Cerebellar cortex (tissue), 1 donor: ENCODE measurements around the gene ELAVL4.

Experiments
- DNase-seq: peaks from one replicate; pipeline ENCODE4 v3.0.0-alpha.2; 2015; ENCODE audit warnings: low spot score

ELAVL4 gene

DNA sequence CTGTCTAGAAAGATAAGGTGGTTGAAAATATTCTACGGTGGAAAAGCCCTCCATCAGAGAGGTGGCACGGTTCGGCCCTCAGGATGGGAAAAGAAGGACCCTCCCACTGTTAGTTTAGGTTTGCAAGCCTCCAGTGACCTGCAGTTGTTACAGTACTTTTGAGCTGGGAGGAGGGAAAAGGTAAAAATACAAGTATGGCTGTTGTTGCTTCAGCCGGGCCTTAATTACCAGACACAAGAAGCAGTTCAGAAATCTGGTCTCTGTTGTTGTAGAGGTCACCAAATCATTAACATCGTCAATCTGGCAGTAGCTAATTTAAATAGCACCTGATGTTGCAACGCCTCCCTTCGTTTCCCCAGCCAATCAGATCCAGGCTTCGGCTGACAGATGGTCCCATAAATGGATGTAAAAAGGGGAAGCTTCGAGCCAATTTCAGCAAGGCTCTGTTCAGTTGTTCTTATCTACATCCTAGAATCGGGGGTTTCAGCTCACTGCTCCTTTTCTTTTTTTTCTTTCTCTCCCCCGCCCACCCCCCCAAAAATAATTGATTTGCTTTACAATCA, at the start of gene ELAVL4:
Gene ELAVL4, plus strand, starts transcription at position 424 of the 563 bp plus-strand sequence. CDS start 270 bp downstream, outside the sequence.
- DNase-seq: peak; percentile 88

- DNase-seq: no peak
Measured at GRCh38 chr1:50060279-50060678, 48.4 kb upstream of the ELAVL4 start.

DNA sequence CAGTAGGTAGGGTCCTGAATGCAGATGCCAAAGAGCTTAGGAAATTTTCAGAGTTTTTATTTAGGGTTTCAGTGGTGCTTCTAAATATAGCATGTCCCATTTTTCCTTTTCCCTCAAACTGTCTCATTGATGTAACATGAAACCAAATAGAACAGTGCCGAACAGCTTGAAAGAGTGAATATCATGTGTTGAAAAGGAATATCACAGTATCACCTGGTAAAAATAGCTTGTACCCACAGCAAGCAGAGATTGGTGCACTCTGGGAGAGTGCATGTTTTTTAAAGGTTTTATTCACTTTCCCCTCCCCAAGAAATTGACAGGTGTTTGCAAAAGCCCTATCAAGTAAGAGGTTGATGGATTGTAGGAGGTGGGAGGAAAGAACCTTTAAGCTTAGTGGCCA, 41.9 kb upstream of the ELAVL4 start:
- DNase-seq: no peak

- no peak for DNase-seq
Measured at GRCh38 chr1:50074931-50075330, 33.8 kb upstream of the ELAVL4 start.

DNA sequence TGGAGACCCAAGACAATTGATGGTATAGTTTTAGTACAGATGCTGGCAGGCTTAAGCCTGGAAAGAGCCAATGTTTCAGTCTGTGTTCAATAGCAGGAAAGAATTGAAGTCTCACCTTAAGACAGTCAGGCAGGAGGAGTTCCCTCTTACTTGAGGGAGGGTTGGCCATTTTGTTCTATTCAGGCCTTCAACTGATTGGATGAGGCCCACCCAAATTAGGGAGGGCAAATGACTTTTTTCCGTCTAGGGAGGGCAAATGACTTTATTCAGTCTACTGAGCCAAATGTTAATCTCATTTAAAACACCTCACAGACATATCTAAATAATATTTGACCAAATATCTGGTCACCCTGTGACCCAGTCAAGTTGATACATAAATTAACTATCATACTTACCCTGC, 31.4 kb upstream of the ELAVL4 start:
- no peak for DNase-seq

DNA sequence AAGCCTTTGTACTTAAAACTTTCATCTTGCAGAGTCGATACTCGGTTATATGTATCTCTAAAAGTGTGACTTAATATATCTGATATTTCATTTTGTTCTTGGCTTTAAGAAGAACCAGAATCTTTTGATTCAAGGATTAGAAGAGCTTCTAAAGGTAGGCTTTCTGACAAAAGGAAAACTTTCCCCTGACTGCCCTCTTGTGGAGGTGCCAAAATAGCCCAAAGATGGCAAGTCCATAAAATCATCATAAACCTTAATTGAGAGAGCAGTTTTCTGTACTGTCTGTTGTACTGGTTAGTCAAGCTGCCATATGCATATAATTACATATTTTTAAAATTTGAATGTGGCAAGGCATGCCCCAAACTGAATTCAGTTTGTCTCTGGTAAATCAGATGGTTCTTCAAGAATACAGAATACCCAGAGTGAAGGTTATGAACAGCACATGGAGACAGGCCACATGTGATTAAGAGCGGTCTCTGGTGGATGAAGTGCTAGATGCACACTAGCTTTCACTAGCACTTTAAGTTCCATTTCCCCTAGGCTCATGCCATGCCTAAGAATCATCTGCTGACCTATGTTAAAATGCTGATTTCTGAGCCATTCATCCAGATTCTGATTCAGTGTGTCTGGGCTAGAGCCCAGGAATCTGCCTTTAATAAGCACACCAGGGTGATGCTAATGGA, 27.7 kb upstream of the ELAVL4 start:
- peak; percentile 9 for DNase-seq

DNA sequence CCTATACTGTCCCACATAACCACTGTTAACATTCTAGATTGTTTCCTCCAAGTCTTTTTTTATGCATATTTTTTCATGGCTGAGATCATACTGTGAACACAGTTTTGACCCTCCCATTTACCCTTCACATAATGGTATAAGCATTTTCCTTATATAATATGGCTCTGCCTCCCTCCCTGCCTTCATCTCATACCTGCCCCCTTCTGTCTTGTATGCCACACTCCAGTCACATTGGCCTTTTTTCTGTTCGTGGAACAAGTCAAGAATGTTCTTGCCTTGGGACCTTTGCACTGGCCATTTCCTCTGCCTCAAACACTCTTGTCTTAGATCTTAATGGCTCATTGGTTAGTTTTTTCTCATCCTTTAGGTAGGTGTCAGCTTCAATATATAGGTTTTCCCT, 24.3 kb upstream of the ELAVL4 start:
- no peak for DNase-seq

- DNase-seq: no peak
Measured at GRCh38 chr1:50091068-50091467, 17.7 kb upstream of the ELAVL4 start.

DNA sequence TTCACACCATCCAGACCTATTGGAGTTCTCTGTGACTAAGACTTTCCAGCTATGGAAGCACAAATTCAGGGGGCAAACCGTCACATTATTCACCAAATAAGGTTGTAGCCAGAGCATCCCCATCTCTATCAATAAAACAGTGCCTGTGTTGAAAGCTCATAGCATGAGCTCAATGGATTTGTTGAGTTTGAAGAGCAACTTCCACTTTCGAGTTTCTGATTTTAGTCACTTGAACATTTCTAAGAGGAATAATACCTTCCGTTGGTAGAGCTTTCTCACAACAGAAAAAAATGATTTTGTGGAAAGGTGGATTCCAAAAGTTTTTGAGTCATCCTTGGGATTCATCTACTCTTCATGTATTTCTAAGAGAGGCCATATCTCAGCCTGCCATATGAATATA, 13.0 kb upstream of the ELAVL4 start:
- DNase-seq: no peak

DNA sequence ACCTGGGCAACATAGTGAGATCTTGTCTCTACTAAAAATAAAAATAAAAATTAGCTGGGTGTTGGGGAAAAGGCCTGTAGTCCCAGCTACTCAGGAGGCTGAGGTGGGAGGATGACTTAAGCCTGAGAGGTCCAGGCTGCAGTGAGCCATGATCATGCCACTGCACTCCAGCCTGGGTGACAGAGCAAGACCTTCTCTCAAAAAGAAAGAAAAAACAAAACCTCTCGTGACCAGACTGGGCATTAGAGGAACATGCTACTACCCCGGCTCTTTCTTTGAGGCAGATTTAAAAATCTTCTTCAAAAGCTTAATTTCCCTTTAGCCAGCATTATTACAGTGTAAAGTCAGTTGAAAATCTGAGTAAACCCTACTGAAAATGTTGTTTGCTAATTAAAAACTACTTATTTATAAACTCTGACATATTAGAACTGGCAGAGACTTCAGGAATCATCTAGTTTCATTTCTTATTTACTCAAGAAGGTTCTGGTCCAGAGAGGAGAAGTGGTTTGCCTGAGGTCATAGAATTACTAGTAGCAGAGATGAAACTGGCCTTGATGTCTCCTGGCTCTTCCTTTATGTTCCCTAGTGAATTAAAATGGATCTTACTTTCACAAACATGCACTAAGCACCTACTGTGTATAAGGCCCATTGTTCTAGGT, 11.6 kb upstream of the ELAVL4 start:
- DNase-seq: no peak

DNA sequence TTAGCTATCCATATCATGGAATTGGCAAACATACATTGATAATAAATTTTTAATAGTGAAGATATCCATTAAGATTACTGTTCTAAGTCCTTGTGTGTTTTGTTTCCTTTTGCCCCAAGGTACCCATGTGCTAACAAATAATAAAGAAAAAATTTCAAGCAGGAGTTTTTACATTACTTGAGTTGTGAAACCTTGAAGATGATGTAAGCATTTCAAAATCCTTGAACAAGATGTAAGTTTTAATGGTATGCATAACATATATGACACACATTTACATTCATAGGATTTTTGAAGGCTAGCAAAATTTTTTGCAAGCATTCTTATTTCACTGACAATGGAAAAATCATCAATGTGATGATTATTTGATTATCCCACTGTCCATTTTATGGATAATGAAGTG, 10.9 kb upstream of the ELAVL4 start:
- no peak for DNase-seq

DNA sequence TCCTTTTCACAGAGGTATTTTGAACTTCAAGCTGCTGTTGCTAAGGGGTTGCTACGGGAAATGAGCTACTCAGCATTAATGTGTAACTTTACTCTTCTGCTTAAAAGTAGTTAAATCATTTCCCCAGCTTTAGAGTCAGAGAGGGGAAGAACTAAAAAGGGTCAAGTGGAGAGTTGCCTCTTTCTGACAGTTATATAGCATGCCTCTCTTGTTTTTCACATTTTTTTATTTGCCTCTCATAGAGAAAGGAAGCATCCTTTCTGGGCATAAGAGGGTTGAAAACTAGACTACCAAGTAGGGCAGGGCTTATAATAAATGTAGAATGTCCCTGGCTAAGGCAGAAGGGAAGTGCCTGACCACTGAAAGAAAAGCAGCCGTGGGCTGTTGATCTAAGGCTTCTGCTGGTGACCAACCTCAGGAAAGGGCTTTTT, 10.1 kb upstream of the ELAVL4 start:
- DNase-seq: no peak

- DNase-seq: no peak
Measured at GRCh38 chr1:50099654-50100053, 9.1 kb upstream of the ELAVL4 start.

- DNase-seq: no peak
Measured at GRCh38 chr1:50103615-50104081, 5.1 kb upstream of the ELAVL4 start.

- DNase-seq: no peak
Measured at GRCh38 chr1:50105433-50105832, 3.3 kb upstream of the ELAVL4 start.

- peak; percentile 37 for DNase-seq
Measured at GRCh38 chr1:50106095-50106761, 2.5 kb upstream of the ELAVL4 start.

DNA sequence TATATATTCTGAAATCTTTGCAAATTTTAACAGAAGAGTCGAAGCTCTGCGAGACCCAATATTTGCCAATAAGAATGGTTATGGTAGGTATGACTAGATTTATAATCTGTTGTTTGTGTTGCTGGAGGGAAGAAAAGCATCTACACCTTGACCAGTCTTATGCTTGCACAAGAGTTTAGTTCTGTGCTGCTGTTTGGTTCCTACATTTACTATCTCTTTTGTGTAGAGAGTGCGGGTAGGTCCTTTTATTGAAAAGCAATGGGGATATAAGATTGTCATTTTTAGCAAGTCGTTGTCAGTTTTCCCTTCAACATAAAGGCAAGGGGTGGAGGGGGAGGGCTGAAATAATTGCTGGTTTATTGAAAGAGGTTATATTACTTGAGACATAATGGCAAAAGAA, 396 bp downstream of the ELAVL4 start:
- peak; percentile 38 for DNase-seq

DNA sequence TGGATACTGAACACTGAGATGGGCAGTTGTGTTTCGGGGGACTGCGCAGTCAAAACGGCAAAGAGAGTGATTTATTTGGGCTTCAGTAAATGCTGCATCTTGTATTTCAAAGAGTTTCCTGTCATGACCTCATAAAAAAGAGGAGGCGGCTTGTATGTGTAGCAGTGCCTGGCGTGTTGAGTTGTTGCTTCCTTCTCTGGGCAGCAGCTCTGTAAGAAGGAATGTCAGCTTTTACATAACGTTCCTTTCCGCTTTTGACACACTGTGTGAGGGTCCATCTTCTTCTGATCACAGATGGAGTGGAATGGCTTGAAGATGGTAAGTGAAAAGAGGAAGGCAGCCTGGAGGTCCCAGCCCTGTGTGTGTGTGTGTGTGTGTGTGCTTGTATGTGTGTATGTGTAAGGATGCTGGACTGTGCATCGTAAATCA, 941 bp downstream of the ELAVL4 start:
- DNase-seq: peak; percentile 78

DNA sequence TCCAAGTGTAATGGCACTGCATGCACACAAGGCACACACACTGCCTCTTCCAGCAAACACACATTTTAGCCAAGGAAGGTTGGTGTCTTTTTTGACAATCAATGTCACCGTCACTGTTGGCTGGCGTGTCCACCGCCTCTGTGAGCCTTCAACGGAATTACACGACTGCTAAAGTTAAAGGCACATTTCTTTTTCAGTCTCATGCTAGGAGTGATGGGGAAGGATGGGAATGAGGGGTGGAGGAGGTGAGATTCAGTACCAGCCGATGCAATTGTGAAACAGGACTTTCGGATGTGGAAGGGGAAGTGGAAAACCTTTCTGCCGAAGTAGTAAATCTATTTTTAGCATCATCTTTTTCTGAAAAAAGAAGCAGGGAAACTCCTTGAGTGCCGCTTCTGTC, 1.4 kb downstream of the ELAVL4 start:
- DNase-seq: peak; percentile 62

GRCh38 chr1:50110656-50111055, 1.9 kb downstream of the ELAVL4 start:
- DNase-seq: peak; percentile 74

GRCh38 chr1:50111503-50111902, 2.8 kb downstream of the ELAVL4 start:
- DNase-seq: peak; percentile 31

DNA sequence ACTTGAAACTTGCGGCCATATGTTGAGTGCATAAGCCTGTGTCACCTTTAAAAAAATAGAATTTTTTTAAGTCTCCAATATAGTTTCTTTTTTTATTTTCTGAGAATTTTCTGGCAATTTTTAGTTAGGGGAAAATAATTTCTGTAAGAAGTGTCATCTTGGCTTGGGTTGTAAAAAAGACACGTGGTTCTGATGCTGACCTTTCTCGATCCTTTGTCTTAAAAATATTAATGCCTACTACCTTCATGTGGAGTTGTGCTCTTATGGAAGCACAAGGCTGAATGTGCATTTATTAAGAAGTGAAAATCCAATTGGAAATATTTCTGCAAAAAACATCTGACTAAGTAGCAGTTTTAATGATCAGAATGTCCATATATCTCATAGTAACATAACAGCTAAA, 3.5 kb downstream of the ELAVL4 start:
- DNase-seq: no peak

DNA sequence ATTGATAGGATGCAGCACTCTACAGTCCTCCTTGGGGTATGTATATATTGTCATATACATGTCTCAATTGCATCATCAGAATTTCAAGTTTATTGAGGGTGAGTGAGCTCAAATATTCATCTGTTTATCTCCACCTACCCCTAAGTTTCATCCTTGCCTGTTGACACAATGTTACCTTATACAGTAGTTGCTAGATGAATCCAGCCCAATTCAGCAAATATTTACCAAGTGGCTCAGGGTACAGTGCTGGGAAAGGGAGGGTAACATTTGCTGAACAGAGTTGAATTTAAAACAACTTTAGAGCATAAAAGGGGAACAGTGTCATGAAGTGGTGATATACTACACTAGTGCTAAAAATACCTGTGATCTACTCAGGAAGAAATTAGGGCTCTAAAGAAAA, 14.4 kb downstream of the ELAVL4 start:
- no peak for DNase-seq
